ENCODE measurements around the gene PPIA. TPM values are rescaled to one million over a fixed set of nuclear protein-coding genes. Genes with fewer than 3 reads are reported as not detected.

The PPIA gene
- total RNA-seq, 1 donor from 2014 or later, result 1,323 TPM

DNA sequence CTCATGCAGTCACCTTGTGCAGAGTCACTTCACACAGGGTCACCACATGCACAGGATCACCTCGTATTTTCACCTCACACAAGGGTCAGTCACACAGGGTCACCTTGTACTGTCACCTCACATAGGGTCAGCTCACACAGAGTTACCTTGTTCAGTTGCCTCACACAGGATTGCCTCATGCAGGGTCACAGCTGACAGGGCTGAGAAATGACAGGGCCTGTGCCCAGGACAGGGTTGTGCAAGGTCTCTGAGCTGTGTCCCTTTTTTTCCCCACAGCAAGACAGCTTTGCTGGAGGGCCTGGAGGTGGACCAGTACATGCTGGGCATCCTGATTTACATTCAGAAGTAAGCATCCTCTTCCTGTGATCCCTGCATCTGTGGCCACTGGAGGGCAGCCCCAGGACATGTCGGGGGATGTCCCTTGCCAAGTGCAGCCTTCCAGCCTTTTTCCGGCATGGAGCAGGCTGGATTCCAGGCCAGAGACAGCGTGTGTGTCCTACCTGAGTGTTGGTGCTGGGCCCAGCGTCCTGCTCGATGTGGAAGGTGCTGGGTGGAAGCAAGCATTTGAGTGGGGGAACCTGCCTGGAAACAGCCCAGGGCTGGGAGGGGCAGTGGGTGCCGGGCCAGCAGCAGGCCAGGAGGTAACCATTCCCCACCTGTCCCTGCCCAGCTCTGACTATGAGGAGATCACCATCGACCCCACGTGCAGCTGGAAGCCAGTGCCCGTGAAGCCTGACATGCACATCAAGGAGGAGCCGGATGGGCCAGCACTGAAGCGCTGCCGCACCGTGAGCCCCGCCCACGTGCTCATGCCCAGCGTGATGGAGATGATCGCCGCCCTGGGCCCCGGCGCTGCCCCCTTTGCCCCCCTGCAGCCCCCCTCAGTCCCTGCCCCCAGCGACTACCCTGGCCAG is 31.6 kb upstream of the PPIA start:
- TF ChIP-seq, protein P1, sequence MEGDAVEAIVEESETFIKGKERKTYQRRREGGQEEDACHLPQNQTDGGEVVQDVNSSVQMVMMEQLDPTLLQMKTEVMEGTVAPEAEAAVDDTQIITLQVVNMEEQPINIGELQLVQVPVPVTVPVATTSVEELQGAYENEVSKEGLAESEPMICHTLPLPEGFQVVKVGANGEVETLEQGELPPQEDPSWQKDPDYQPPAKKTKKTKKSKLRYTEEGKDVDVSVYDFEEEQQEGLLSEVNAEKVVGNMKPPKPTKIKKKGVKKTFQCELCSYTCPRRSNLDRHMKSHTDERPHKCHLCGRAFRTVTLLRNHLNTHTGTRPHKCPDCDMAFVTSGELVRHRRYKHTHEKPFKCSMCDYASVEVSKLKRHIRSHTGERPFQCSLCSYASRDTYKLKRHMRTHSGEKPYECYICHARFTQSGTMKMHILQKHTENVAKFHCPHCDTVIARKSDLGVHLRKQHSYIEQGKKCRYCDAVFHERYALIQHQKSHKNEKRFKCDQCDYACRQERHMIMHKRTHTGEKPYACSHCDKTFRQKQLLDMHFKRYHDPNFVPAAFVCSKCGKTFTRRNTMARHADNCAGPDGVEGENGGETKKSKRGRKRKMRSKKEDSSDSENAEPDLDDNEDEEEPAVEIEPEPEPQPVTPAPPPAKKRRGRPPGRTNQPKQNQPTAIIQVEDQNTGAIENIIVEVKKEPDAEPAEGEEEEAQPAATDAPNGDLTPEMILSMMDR (IDR thresholded peaks at IDR 0.05; ENCODE audit: unreplicated experiment), result no peak
- Mint-ChIP-seq H3K4me3 (ENCODE audit: low read depth) (no peak overlapping the region), H3K27me3 (no peaks in the 10 kb centered on the region), H3K27ac (no peak overlapping the region), H3K4me1 (ENCODE audit: low read depth) (peaks cover 10% of the 10 kb centered on the region), H3K36me3 (ENCODE audit: insufficient read depth) (peaks cover 27% of the 10 kb centered on the region), H3K9me3 (ENCODE audit: low read depth) (no peaks in the 10 kb centered on the region)
- no peak for DNase-seq (ENCODE audit: low spot score, unreplicated experiment)

DNA sequence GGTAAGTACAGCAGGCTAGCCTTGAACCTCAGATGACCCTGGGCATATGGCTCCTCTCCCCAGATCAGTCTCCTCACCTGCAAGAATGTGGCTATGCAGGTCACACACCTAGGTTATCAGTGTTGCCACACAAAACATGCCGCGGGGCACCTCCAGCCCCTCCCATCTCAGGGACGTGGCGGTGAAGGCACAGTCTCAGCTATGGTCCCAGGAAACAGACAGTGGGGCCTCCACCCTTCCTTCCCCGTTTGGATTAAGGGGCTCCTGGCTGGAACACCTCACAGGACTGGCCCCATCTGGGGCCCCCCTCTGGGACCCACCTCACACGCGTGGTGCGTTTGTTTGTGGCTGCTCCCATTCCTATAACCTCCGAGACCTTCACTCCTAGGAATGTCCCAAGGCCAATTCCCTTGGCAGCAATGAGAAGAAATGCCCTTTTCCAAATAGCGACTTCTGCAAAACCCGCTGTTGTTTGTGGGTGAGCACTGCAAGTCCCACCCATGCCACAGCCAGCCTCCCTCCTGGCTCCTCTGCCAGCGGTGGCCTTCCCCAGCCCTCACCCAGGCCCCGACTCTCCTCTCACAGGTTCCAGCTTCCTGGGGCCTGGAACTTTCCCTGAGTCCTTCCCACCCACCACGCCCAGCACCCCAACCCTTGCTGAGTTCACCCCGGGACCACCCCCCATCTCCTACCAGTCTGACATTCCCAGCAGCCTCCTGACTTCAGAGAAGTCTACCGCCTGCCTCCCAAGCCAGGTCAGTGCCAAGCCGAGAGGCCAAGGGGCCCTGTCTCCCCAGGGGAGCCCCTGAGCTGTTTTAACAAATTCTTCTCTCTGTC is 30.7 kb upstream of the PPIA start:
- H3K27me3 Mint-ChIP-seq, result no peaks in the 10 kb centered on the region
- no peaks in the 10 kb centered on the region for H3K9me3 Mint-ChIP-seq (ENCODE audit: low read depth)
- peaks cover 28% of the 10 kb centered on the region for H3K36me3 Mint-ChIP-seq (ENCODE audit: insufficient read depth)

GRCh38 chr7:44766416-44766801 is 30.1 kb upstream of the PPIA start:
- peaks cover 28% of the 10 kb centered on the region for H3K36me3 Mint-ChIP-seq (ENCODE audit: insufficient read depth)

More for the DNA sequence above, 30.7 kb upstream of the PPIA start:
- Mint-ChIP-seq H3K27ac (no peak overlapping the region), H3K4me1 (ENCODE audit: low read depth) (peaks cover 10% of the 10 kb centered on the region), H3K4me3 (ENCODE audit: low read depth) (no peak overlapping the region)
- DNase-seq (ENCODE audit: low spot score, unreplicated experiment), result no peak
- TF ChIP-seq, protein P1 (IDR thresholded peaks at IDR 0.05; ENCODE audit: unreplicated experiment), result no peak

GRCh38 chr7:44767134-44767911 is 29.2 kb upstream of the PPIA start:
- H3K4me1 Mint-ChIP-seq (ENCODE audit: low read depth), result peaks cover 10% of the 10 kb centered on the region
- peak overlapping the region; percentile 84 for H3K27ac Mint-ChIP-seq
- H3K9me3 Mint-ChIP-seq (ENCODE audit: low read depth), result no peaks in the 10 kb centered on the region
- no peak overlapping the region for H3K4me3 Mint-ChIP-seq (ENCODE audit: low read depth)
- TF ChIP-seq, protein P1 (IDR thresholded peaks at IDR 0.05; ENCODE audit: unreplicated experiment), result no peak
- no peak for DNase-seq (ENCODE audit: low spot score, unreplicated experiment)
- no peaks in the 10 kb centered on the region for H3K27me3 Mint-ChIP-seq
- peaks cover 23% of the 10 kb centered on the region for H3K36me3 Mint-ChIP-seq (ENCODE audit: insufficient read depth)

More at GRCh38 chr7:44766416-44766801, 30.1 kb upstream of the PPIA start:
- no peak overlapping the region for H3K27ac Mint-ChIP-seq
- no peak for DNase-seq (ENCODE audit: low spot score, unreplicated experiment)
- TF ChIP-seq, protein P1 (IDR thresholded peaks at IDR 0.05; ENCODE audit: unreplicated experiment), result no peak
- no peaks in the 10 kb centered on the region for H3K27me3 Mint-ChIP-seq
- no peaks in the 10 kb centered on the region for H3K9me3 Mint-ChIP-seq (ENCODE audit: low read depth)
- no peak overlapping the region for H3K4me3 Mint-ChIP-seq (ENCODE audit: low read depth)
- peaks cover 10% of the 10 kb centered on the region for H3K4me1 Mint-ChIP-seq (ENCODE audit: low read depth)

Data from progenitor cell of endocrine pancreas (in vitro differentiated cells).